PC-3 (cell line): Measurements from ENCODE around the gene DAB1. TPM values are rescaled to one million over a fixed set of nuclear protein-coding genes. Genes with fewer than 3 reads are reported as not detected.

ENCODE experiments used
- ATAC-seq: fragments of 200-7000 bp; cut with Tn5 transposase; 2 replicates; pipeline ENCODE4 v1.9.1; 2020; ENCODE audit warnings: mild to moderate bottlenecking, moderate library complexity
- BruUV-seq: library from RNA; stranded (reverse); fragments of 400-500 nt; replicated peaks from 2 replicates; lab custom pipeline; 2021; lab: Mats Ljungman, UMichigan
- CTCF ChIA-PET: fragments of 300-600 bp; sonication (Branson Sonifier 250); formaldehyde crosslinking; loops from one replicate; lab custom pipeline; 2022; ENCODE audit warnings: antibody characterized with exemption; lab: Charles Lee
- POLR2A ChIA-PET: fragments of 300-600 bp; sonication (Branson Sonifier 250); formaldehyde crosslinking; loops from one replicate; lab custom pipeline; 2022; ENCODE audit warnings: antibody characterized with exemption; ENCODE audit not compliant: unreplicated experiment; lab: Charles Lee
- DNase-seq: peaks from one replicate; pipeline ENCODE4 v3.0.0-alpha.2; 2015
- H2AFZ ChIP-seq: fragments of 300-600 bp; sonication (generic); 2 replicates; pipeline ENCODE4 v1.6.0; 2016; ENCODE audit warnings: antibody characterized with exemption, low read length
- H3F3A ChIP-seq: fragments of 300-600 bp; sonication (generic); one replicate; pipeline ENCODE4 v1.6.0; 2017; ENCODE audit warnings: antibody characterized with exemption, low read length, control low read depth, mild to moderate bottlenecking; ENCODE audit not compliant: unreplicated experiment
- H3K27ac ChIP-seq: fragments of 300-600 bp; sonication (generic); 2 replicates; pipeline ENCODE4 v1.5.1; 2016; ENCODE audit warnings: mild to moderate bottlenecking, low read length
- H3K27me3 ChIP-seq: fragments of 300-600 bp; sonication (generic); 2 replicates; pipeline ENCODE4 v1.6.1; 2016; ENCODE audit warnings: low read length, mixed read lengths
- H3K36me3 ChIP-seq: fragments of 300-600 bp; sonication (generic); 2 replicates; pipeline ENCODE4 v1.6.1; 2016; ENCODE audit warnings: low read depth, mixed run types, low read length, mixed read lengths
- H3K4me1 ChIP-seq: fragments of 300-600 bp; sonication (generic); 2 replicates; pipeline ENCODE4 v1.5.1; 2016; ENCODE audit warnings: low read length; ENCODE audit not compliant: insufficient read depth
- H3K4me2 ChIP-seq: fragments of 300-600 bp; sonication (generic); 2 replicates; pipeline ENCODE4 v1.6.0; 2016; ENCODE audit warnings: low read length
- H3K4me3 ChIP-seq: fragments of 300-600 bp; sonication (generic); 2 replicates; pipeline ENCODE4 v1.5.1; 2016; ENCODE audit warnings: mild to moderate bottlenecking, low read length, mixed read lengths
- H3K79me2 ChIP-seq: fragments of 300-600 bp; sonication (generic); 2 replicates; pipeline ENCODE4 v1.6.1; 2017; ENCODE audit warnings: low read length, mixed read lengths
- H3K9ac ChIP-seq: fragments of 300-600 bp; sonication (generic); 2 replicates; pipeline ENCODE4 v1.6.0; 2016; ENCODE audit warnings: mild to moderate bottlenecking, low read length
- H3K9me2 ChIP-seq: fragments of 300-600 bp; sonication (generic); replicated peaks from 2 replicates; pipeline ENCODE4 v1.6.1; 2016; ENCODE audit warnings: mixed run types, low read length, mixed read lengths
- H3K9me3 ChIP-seq: fragments of 300-600 bp; sonication (generic); 2 replicates; pipeline ENCODE4 v1.6.1; 2016; ENCODE audit warnings: low read length, mixed read lengths
- H4K20me1 ChIP-seq: fragments of 300-600 bp; sonication (generic); 2 replicates; pipeline ENCODE4 v1.6.1; 2016; ENCODE audit warnings: low read length, mixed read lengths
- EZH2 ChIP-seq: fragments of 300-600 bp; sonication (generic); IDR thresholded peaks from one replicate; pipeline ENCODE4 v1.6.1; 2017; ENCODE audit warnings: antibody characterized with exemption, mild to moderate bottlenecking, low read length; ENCODE audit not compliant: unreplicated experiment
- EZH2phosphoT487 ChIP-seq: fragments of 300-600 bp; sonication (generic); IDR thresholded peaks from 2 replicates; pipeline ENCODE4 v1.6.1; 2018; ENCODE audit warnings: mild to moderate bottlenecking, antibody characterized with exemption, low read length, borderline replicate concordance
- intact Hi-C: fragments of 100-400 bp; cut with micrococcal nuclease; formaldehyde crosslinking; loops from 2 replicates; pipeline ENCODE4 v1.9.0; 2023
- total RNA-seq: library from RNA; depleted of rRNA; stranded (reverse); fragments of >200 nt; gene quantifications from 2 replicates; pipeline ENCODE4 v1.2.3, GENCODE V29; 2014
- TF ChIP-seq, protein P1 (sequence below): fragments of 300-600 bp; sonication (generic); conservative IDR thresholded peaks from 2 replicates; pipeline ENCODE4 v1.5.1; 2017; ENCODE audit warnings: antibody characterized with exemption, low read depth, mild to moderate bottlenecking, low read length

The DAB1 gene
- total RNA-seq, 1 experiment from 2014 or later, result not detected

DNA sequence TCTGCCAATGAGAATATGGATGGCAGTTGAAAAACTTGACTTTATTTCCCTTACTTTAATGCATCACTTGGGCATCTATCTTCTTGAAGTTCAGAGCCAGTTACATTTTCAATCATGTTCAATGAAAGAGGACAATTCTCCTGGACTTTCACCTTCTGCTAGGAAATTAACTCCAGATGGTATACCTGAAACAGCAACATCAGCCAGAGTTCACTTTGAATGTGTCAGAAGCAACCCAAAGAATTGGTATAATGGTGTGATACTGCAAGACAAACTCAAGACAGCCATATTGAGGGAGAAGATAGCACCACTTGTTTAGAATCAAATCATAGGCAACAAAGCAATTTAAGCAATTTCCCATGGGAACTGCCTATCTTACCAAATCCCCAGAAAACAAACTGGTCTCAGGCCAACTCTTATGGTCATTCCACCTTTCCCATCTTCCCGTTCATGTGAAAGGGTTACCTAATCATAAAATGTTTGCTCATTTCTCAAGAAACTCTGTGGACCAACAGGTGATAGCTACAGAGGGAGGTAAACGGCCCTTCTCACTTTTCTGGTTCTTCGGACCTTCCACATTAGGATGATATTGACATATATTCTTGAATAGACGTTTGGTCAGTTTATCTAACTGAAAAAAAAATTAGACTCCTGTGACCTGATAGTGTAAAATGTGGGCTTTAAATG lies 428.3 kb downstream of the DAB1 start:
- no peaks in the 10 kb centered on the region for H3F3A ChIP-seq
- BruUV-seq, result no TSS peak
- no peaks in the 10 kb centered on the region for H3K4me1 ChIP-seq
- H3K27me3 ChIP-seq, result peaks cover 61% of the 10 kb centered on the region
- no peaks in the 10 kb centered on the region for H3K9me3 ChIP-seq
- H4K20me1 ChIP-seq, result no peaks in the 10 kb centered on the region
- H3K9me2 ChIP-seq, result no peaks in the 10 kb centered on the region
- H3K79me2 ChIP-seq, result no peaks in the 10 kb centered on the region
- no peak overlapping the region for H3K4me3 ChIP-seq
- intact Hi-C loops, result no loop called here
- H3K4me2 ChIP-seq, result no peak overlapping the region
- ATAC-seq, result no peak
- TF ChIP-seq EZH2phosphoT487 (no peak), EZH2 (no peak)
- TF ChIP-seq, protein P1, sequence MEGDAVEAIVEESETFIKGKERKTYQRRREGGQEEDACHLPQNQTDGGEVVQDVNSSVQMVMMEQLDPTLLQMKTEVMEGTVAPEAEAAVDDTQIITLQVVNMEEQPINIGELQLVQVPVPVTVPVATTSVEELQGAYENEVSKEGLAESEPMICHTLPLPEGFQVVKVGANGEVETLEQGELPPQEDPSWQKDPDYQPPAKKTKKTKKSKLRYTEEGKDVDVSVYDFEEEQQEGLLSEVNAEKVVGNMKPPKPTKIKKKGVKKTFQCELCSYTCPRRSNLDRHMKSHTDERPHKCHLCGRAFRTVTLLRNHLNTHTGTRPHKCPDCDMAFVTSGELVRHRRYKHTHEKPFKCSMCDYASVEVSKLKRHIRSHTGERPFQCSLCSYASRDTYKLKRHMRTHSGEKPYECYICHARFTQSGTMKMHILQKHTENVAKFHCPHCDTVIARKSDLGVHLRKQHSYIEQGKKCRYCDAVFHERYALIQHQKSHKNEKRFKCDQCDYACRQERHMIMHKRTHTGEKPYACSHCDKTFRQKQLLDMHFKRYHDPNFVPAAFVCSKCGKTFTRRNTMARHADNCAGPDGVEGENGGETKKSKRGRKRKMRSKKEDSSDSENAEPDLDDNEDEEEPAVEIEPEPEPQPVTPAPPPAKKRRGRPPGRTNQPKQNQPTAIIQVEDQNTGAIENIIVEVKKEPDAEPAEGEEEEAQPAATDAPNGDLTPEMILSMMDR, result no peak
- CTCF ChIA-PET, result no interaction called here
- H3K27ac ChIP-seq, result no peak overlapping the region
- H2AFZ ChIP-seq, result no peak overlapping the region
- no peaks in the 10 kb centered on the region for H3K36me3 ChIP-seq
- no peak for DNase-seq
- POLR2A ChIA-PET, result no interaction called here
- no peak overlapping the region for H3K9ac ChIP-seq

- ATAC-seq, result no peak
- intact Hi-C loops, result no loop called here
- Histone ChIP-seq H3K4me1 (no peaks in the 10 kb centered on the region), H3K9me3 (no peaks in the 10 kb centered on the region), H3K4me3 (no peak overlapping the region), H4K20me1 (no peaks in the 10 kb centered on the region), H3K9ac (no peak overlapping the region), H3K27ac (no peak overlapping the region), H3K4me2 (no peak overlapping the region), H3K36me3 (no peaks in the 10 kb centered on the region), H3K27me3 (peaks cover 59% of the 10 kb centered on the region), H3K9me2 (no peaks in the 10 kb centered on the region), H3F3A (no peaks in the 10 kb centered on the region), H3K79me2 (no peaks in the 10 kb centered on the region), H2AFZ (no peak overlapping the region)
- no peak for DNase-seq
- CTCF ChIA-PET, result no interaction called here
- POLR2A ChIA-PET, result no interaction called here
- BruUV-seq, result no TSS peak
- TF ChIP-seq EZH2phosphoT487, result no peak
- no peak for TF ChIP-seq EZH2
- TF ChIP-seq, protein P1, result no peak
These were observed 430.4 kb downstream of the DAB1 start for GRCh38 chr1:56993475-56993874.

GRCh38 chr1:56992318-56993125 lies 431.3 kb downstream of the DAB1 start:
- no peaks in the 10 kb centered on the region for H3F3A ChIP-seq
- H3K36me3 ChIP-seq, result no peaks in the 10 kb centered on the region
- intact Hi-C loops, result no loop called here
- H3K4me3 ChIP-seq, result no peak overlapping the region
- H2AFZ ChIP-seq, result no peak overlapping the region
- H3K79me2 ChIP-seq, result no peaks in the 10 kb centered on the region
- ChIA-PET POLR2A (no interaction called here), CTCF (no interaction called here)
- BruUV-seq, result no TSS peak
- H4K20me1 ChIP-seq, result no peaks in the 10 kb centered on the region
- H3K27me3 ChIP-seq, result peaks cover 59% of the 10 kb centered on the region
- H3K9me3 ChIP-seq, result no peaks in the 10 kb centered on the region
- TF ChIP-seq, protein P1, result no peak
- TF ChIP-seq EZH2phosphoT487 (no peak), EZH2 (no peak)
- ATAC-seq, result no peak
- H3K4me2 ChIP-seq, result no peak overlapping the region
- H3K9ac ChIP-seq, result no peak overlapping the region
- no peaks in the 10 kb centered on the region for H3K9me2 ChIP-seq
- H3K27ac ChIP-seq, result no peak overlapping the region
- H3K4me1 ChIP-seq, result no peaks in the 10 kb centered on the region
- DNase-seq, result no peak
